Heart left ventricle (tissue), 16 donors: ENCODE results near the gene GCLM. TPM values are rescaled to one million over a fixed set of nuclear protein-coding genes. Genes with fewer than 3 reads are reported as not detected.
"Not testable (repeated sequence)": the region's sequence is repeated elsewhere in the genome, so short reads cannot be mapped to it uniquely, and the experiment has no call there.

Experiments
- ATAC-seq, 4 donors: fragments of 200-7000 bp; cut with Tn5 transposase; one replicate each; pipeline ENCODE4 v1.9.1; 2020 to 2022; ENCODE audit warnings: moderate library complexity in 4 of 4, mild to moderate bottlenecking in 3 of 4, moderate number of reproducible peaks in 1 of 4
- DNase-seq, 5 donors: peaks; one replicate each; pipeline ENCODE4 v3.0.0-alpha.2; 2020
- H3K27ac ChIP-seq, 12 donors: fragments of 200-600 bp; sonication (generic) in 4 of 12; one replicate each; pipeline versions ENCODE4 v1.5.0 to v1.8.0; 2016 to 2022; ENCODE audit warnings: mild to moderate bottlenecking in 2 of 12
- H3K27me3 ChIP-seq, 9 donors: fragments of 200-600 bp; sonication (generic) in 2 of 9; one replicate each; pipeline versions ENCODE4 v1.5.1 to v1.8.0; 2016 to 2022; ENCODE audit warnings: mild to moderate bottlenecking in 3 of 9
- H3K36me3 ChIP-seq, 9 donors: fragments of 200-600 bp; sonication (generic) in 2 of 9; one replicate each; pipeline versions ENCODE4 v1.5.0 to v1.8.0; 2018 to 2022; ENCODE audit warnings: mild to moderate bottlenecking in 2 of 9
- H3K4me1 ChIP-seq, 12 donors: fragments of 200-600 bp; sonication (generic) in 4 of 12; one replicate each; pipeline versions ENCODE4 v1.5.0 to v1.8.0; 2016 to 2022; ENCODE audit warnings: mild to moderate bottlenecking in 3 of 12
- H3K4me3 ChIP-seq, 12 donors: fragments of 200-600 bp; sonication (generic) in 4 of 12; one replicate each; pipeline versions ENCODE4 v1.5.0 to v1.8.0; 2017 to 2022; ENCODE audit warnings: mild to moderate bottlenecking in 9 of 12, moderate library complexity in 4 of 12
- H3K9me3 ChIP-seq, 12 donors: fragments of 200-600 bp; sonication (generic) in 4 of 12; one replicate each; pipeline versions ENCODE4 v1.5.0 to v1.8.0; 2016 to 2022; ENCODE audit warnings: mild to moderate bottlenecking in 1 of 12
- POLR2A ChIP-seq, 2 donors: fragments of 450-650 bp; IDR thresholded peaks; one replicate each; pipeline ENCODE4 v1.6.1; 2017; ENCODE audit warnings: antibody characterized with exemption in 2 of 2, mild to moderate bottlenecking in 2 of 2, moderate library complexity in 2 of 2
- WGBS, 4 donors: extraction: QIAGEN DNeasy Blood & Tissue Kit in 2 of 4; methylation state at CpG; one replicate each; pipeline versions ENCODE4 v1.1.5 to v1.1.7; 2013 to 2018; 5-methylcytosine and 5-hydroxymethylcytosine counted together
- intact Hi-C, 10 donors: fragments of 100-400 bp; cut with DNase I; formaldehyde crosslinking; loops; one replicate each; pipeline versions ENCODE4 v1.11.1 to v1.14.2; 2022
- polyA plus RNA-seq, 2 donors: library from polyadenylated mRNA; stranded (reverse); fragments of 200-250 nt; gene quantifications; one replicate each; pipeline ENCODE4 v1.2.3, GENCODE V29; 2013
- total RNA-seq, 9 donors: library from RNA; depleted of rRNA in 2 of 9; stranded (reverse); fragments of >200 nt in 2 of 9; fragmentation: NEBNext Ultra II Directional in 3 of 9; extraction: Animal tissue kit (Norgen Biotek cat#: 25700) in 3 of 9; gene quantifications; one replicate each; pipeline versions ENCODE4 v1.1.0 to v1.2.4, GENCODE V29; 2016 to 2023
- TF ChIP-seq, protein P1 (sequence below), 12 donors: fragments of 200-600 bp; sonication (generic) in 4 of 12; IDR thresholded peaks; one replicate each; pipeline versions ENCODE4 v1.5.0 to v1.8.0; 2018 to 2022; ENCODE audit warnings: antibody characterized with exemption in 12 of 12, mild to moderate bottlenecking in 5 of 12
- donor health status: ischemic (EF 13 %, LVEDD 7.1; RV severe dilation, severe dysfunction).
- donor health status: healthy with polysubstance abuse.
- donor health status: DM: no; HTN: yes; CAD: no.
- donor health status: DM: no; HTN: no; CAD: no.
- donor health status: ischemic (EF 25% LVEDD 6.9; RV normal size, moderate dysfunction).
- donor health status: ischemic (EF 25% LVEDD 5.7; RV mildly dilated, moderate dysfunction).
- donor health status: healthy.
- donor health status: DM: yes; HTN: yes; CAD: no.
- donor health status: ischemic (EF 35%, LVEDD 5.7; RV mildly dilated, moderate dysfunction).
- donor health status: nonischemic (EF 11% LVEDD 7.7; RV severe dilation, severe dysfunction).
- donor health status: DM: yes; HTN: yes; CAD: no.
- donor health status: PGD.
- donor health status: ischemic (EF 29% LVEDD 5.4; RV normal size, mild dysfunction).
- donor health status: nonischemic (EF 23%, LVEDD 6.1; RV moderate dilation, normal function).

GCLM gene
- total and polyA plus RNA-seq, 11 donors, result 1.8 to 21.9 (median 10.7) TPM

DNA sequence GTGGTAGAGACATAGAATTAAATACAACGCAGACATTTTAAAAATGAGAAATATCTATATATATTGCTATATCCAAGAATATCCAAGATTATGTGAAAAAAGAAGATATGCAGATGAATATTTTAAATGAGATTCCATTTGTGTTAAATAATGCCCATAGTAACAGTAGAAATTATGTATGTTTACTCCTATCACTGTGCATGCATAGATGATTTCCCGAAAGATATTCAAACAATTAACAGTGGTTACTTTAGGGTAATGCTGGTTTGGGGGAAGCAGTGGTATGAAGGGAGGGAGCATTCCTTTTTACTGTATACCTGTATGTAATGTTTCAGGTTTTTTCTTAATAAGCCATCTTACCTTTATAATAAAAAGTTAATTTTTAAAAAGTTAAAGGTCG is 55.3 kb downstream of the GCLM start:
- ATAC-seq (no peak), DNase-seq (no peak)
- no peak for TF ChIP-seq POLR2A (IDR thresholded peaks at IDR 0.05)
- TF ChIP-seq, protein P1, sequence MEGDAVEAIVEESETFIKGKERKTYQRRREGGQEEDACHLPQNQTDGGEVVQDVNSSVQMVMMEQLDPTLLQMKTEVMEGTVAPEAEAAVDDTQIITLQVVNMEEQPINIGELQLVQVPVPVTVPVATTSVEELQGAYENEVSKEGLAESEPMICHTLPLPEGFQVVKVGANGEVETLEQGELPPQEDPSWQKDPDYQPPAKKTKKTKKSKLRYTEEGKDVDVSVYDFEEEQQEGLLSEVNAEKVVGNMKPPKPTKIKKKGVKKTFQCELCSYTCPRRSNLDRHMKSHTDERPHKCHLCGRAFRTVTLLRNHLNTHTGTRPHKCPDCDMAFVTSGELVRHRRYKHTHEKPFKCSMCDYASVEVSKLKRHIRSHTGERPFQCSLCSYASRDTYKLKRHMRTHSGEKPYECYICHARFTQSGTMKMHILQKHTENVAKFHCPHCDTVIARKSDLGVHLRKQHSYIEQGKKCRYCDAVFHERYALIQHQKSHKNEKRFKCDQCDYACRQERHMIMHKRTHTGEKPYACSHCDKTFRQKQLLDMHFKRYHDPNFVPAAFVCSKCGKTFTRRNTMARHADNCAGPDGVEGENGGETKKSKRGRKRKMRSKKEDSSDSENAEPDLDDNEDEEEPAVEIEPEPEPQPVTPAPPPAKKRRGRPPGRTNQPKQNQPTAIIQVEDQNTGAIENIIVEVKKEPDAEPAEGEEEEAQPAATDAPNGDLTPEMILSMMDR (IDR thresholded peaks at IDR 0.05), result no peak
- Histone ChIP-seq H3K27me3 (no peaks in the 10 kb centered on the region), H3K9me3 (peaks cover 0 to 7% (median 0%) of the 10 kb centered on the region in 12 donors), H3K4me3 (no peak overlapping the region), H3K27ac (no peak overlapping the region), H3K4me1 (peaks cover 0 to 3% (median 0%) of the 10 kb centered on the region in 12 donors), H3K36me3 (no peaks in the 10 kb centered on the region)
- WGBS, 4 donors, result 93 to 98% (median 95%) methylated on average over 3 of the region's 3 CpGs
- intact Hi-C loops, result no loop called here

DNA sequence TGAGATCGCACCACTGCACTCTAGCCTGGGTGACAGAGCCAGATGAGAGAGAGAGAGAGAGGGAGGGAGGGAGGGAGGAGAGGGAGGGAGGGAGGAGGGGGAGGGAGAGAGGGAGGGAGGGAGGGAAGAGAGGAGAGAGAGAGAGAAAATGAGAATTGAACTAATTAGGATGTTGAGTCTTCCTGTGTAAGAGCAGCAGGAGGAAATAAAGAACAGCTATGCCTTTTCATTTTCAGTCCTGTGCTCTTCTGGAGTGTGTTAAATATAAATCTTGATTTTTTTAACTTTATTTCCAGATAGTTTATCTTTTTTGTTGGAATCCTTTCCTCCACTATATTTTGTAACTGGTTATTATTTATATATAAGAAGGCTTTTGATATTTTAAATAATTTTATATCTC is 57.4 kb downstream of the GCLM start:
- peaks cover 0 to 4% (median 0%) of the 10 kb centered on the region in 12 donors for H3K9me3 ChIP-seq
- no peaks in the 10 kb centered on the region for H3K36me3 ChIP-seq
- no peak overlapping the region for H3K4me3 ChIP-seq
- intact Hi-C loops, result loop anchor here in 1 of 10 donors (2.0 kb wide), 1 partner anchor 547 kb away; no protein-coding TSS in a partner anchor
- H3K27ac ChIP-seq, result no peak overlapping the region
- H3K27me3 ChIP-seq, result no peaks in the 10 kb centered on the region
- TF ChIP-seq, protein P1 (IDR thresholded peaks at IDR 0.05), result no peak
- no peak for TF ChIP-seq POLR2A (IDR thresholded peaks at IDR 0.05)
- ATAC-seq (no peak), DNase-seq (no peak)
- 67 to 100% (median 83%) methylated on average over 1 of the region's 1 CpG for WGBS, 4 donors
- peaks cover 0 to 10% (median 5%) of the 10 kb centered on the region in 12 donors for H3K4me1 ChIP-seq

DNA sequence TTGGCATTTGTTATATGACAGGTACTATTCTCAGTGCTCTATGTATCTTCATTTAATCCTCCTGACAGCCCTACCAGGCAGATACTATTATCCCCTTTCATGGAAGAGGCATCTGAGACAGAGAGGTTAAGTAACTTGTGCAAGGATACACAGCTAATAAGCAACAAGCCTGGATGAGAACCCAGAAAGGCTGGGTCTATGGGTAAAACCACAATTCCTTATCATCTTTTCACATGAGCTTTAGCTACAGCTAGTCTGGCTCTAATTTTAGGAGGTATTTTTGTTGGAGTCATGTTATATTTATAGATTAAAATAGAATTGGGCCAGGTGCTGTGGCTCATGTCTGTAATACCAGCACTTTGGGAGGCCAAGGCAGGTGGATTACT is 57.9 kb downstream of the GCLM start:
- intact Hi-C loops, result loop anchor here in 1 of 10 donors (2.0 kb wide), 1 partner anchor 547 kb away; no protein-coding TSS in a partner anchor
- DNase-seq (no peak), ATAC-seq (no peak)
- Histone ChIP-seq H3K4me3 (no peak overlapping the region), H3K9me3 (peaks cover 0 to 4% (median 0%) of the 10 kb centered on the region in 12 donors), H3K27ac (no peak overlapping the region), H3K36me3 (no peaks in the 10 kb centered on the region), H3K4me1 (peaks cover 0 to 10% (median 5%) of the 10 kb centered on the region in 12 donors), H3K27me3 (no peaks in the 10 kb centered on the region)
- TF ChIP-seq, protein P1 (IDR thresholded peaks at IDR 0.05), result no peak
- TF ChIP-seq POLR2A (IDR thresholded peaks at IDR 0.05), result no peak

DNA sequence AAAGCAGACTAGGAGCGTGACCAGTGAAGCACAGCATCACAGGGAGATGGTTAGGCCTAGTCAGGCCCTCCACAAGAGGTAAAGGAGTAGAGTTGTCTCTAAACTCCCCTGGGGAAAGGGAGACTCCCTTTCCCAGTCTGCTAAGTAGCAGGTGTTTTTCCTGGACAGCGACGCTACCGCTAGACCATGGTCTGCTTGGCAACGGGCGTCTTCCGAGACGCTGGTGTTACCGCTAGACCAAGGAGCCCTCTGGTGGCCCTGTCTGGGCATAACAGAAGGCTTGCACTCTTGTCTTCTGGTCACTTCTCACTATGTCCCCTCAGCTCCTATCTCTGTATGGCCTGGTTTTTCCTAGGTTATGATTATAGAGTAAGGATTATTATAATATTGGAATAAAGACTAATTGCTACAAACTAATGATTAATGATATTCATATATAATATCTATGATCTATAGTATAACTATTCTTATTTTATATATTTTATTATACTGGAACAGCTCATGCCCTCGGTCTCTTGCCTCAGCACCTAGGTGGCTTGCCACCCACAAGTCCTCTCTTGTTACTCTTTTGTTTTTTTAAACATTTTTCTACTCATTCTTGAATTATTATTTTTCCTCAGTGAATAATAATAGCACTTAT is 58.4 kb downstream of the GCLM start:
- H3K27me3 ChIP-seq, H3K9me3 ChIP-seq, H3K4me3 ChIP-seq, ATAC-seq, H3K36me3 ChIP-seq, H3K27ac ChIP-seq: not testable (repeated sequence)
- intact Hi-C loops, result loop anchor here in 1 of 10 donors (2.0 kb wide), 1 partner anchor 546 kb away; no protein-coding TSS in a partner anchor
- 24 to 36% (median 31%) methylated on average over 10 of the region's 10 CpGs for WGBS, 4 donors
- TF ChIP-seq, protein P1 (IDR thresholded peaks at IDR 0.05), result peak; percentile 54 to 83 (median 71)
- peaks cover 0 to 13% (median 8%) of the 10 kb centered on the region in 12 donors for H3K4me1 ChIP-seq
- DNase-seq, result peak; percentile 45 to 83 (median 70)
